Stimulated activated CD8-positive, alpha-beta memory T cell treated with anti-CD3 and anti-CD28 coated beads, Interleukin-4, amount 100 ng/mL, for 24 hours (primary cell): ENCODE results near the gene ABCC1.

Experiments
- DNase-seq: peaks from one replicate; pipeline ENCODE4 v3.0.0-alpha.2; 2020; ENCODE audit warnings: low read depth

ABCC1 gene

GRCh38 chr16:15993946-15994665 is 44.7 kb downstream of the ABCC1 start:
- no peak for DNase-seq

- no peak for DNase-seq
Measured at GRCh38 chr16:15996432-15997109, 47.2 kb downstream of the ABCC1 start.

- no peak for DNase-seq
Measured at GRCh38 chr16:16000685-16001084, 51.3 kb downstream of the ABCC1 start.

GRCh38 chr16:16001596-16002255 is 52.3 kb downstream of the ABCC1 start:
- no peak for DNase-seq

- no peak for DNase-seq
Measured at GRCh38 chr16:16003719-16004313, 54.4 kb downstream of the ABCC1 start.

- DNase-seq: no peak
Measured at GRCh38 chr16:16004314-16004749, 54.9 kb downstream of the ABCC1 start.

- no peak for DNase-seq
Measured at GRCh38 chr16:16005721-16006120, 56.3 kb downstream of the ABCC1 start.

GRCh38 chr16:16006650-16007049 is 57.2 kb downstream of the ABCC1 start:
- DNase-seq: no peak

- no peak for DNase-seq
Measured at GRCh38 chr16:16007743-16008111, 58.3 kb downstream of the ABCC1 start.

GRCh38 chr16:16008666-16009065 is 59.2 kb downstream of the ABCC1 start:
- DNase-seq: no peak

- no peak for DNase-seq
Measured at GRCh38 chr16:16009401-16009800, 60.0 kb downstream of the ABCC1 start.

- no peak for DNase-seq
Measured at GRCh38 chr16:16010194-16010593, 60.8 kb downstream of the ABCC1 start.

GRCh38 chr16:16012144-16012543 is 62.7 kb downstream of the ABCC1 start:
- DNase-seq: no peak

GRCh38 chr16:16013812-16014211 is 64.4 kb downstream of the ABCC1 start:
- no peak for DNase-seq

GRCh38 chr16:16014329-16015224 is 65.2 kb downstream of the ABCC1 start:
- no peak for DNase-seq

- DNase-seq: no peak
Measured at GRCh38 chr16:16015849-16016248, 66.4 kb downstream of the ABCC1 start.

GRCh38 chr16:16016388-16016964 is 67.1 kb downstream of the ABCC1 start:
- no peak for DNase-seq

GRCh38 chr16:16017812-16018211 is 68.4 kb downstream of the ABCC1 start:
- DNase-seq: no peak

GRCh38 chr16:16018705-16019104 is 69.3 kb downstream of the ABCC1 start:
- DNase-seq: no peak

GRCh38 chr16:16019488-16019887 is 70.1 kb downstream of the ABCC1 start:
- DNase-seq: no peak

GRCh38 chr16:16020291-16020690 is 70.9 kb downstream of the ABCC1 start:
- no peak for DNase-seq
